Activated CD4-positive, alpha-beta T cell treated with anti-CD3 and anti-CD28 coated beads, Interleukin-2, amount 10 ng/mL, durations not matched to agents 24 days and 14 days (primary cell): Measurements from ENCODE around the gene IARS1. TPM values are rescaled to one million over a fixed set of nuclear protein-coding genes. Genes with fewer than 3 reads are reported as not detected.
A peak's percentile ranks its signal among the peaks of the same experiment; 100 is the strongest.

Experiments
- DNase-seq: peaks from one replicate; pipeline ENCODE4 v3.0.0; 2022
- H3K27ac Mint-ChIP-seq: one replicate; pipeline ENCODE4 v1.8.0; 2022; ENCODE audit warnings: mild to moderate bottlenecking, mixed read lengths
- H3K27me3 Mint-ChIP-seq: one replicate; pipeline ENCODE4 v1.8.0; 2022; ENCODE audit warnings: mixed read lengths
- H3K36me3 Mint-ChIP-seq: one replicate; pipeline ENCODE4 v1.8.0; 2022; ENCODE audit warnings: low read depth, mild to moderate bottlenecking, mixed read lengths
- H3K4me1 Mint-ChIP-seq: one replicate; pipeline ENCODE4 v1.8.0; 2021; ENCODE audit warnings: mixed read lengths
- H3K4me3 Mint-ChIP-seq: one replicate; pipeline ENCODE4 v1.8.0; 2022; ENCODE audit warnings: mild to moderate bottlenecking, moderate library complexity, mixed read lengths
- H3K9me3 Mint-ChIP-seq: one replicate; pipeline ENCODE4 v1.8.0; 2021; ENCODE audit warnings: mixed read lengths
- intact Hi-C: fragments of 100-400 bp; cut with micrococcal nuclease; formaldehyde crosslinking; loops from one replicate; pipeline ENCODE4 v1.15.1; 2023
- total RNA-seq: library from RNA; stranded (reverse); gene quantifications from 2 replicates; pipeline ENCODE4 v1.2.3, GENCODE V29; 2022

The IARS1 gene
- total RNA-seq, 1 donor from 2014 or later = 234 TPM

- Mint-ChIP-seq H3K36me3 (peaks cover 80% of the 10 kb centered on the region), H3K4me3 (no peak overlapping the region), H3K27me3 (no peaks in the 10 kb centered on the region), H3K4me1 (peaks cover 6% of the 10 kb centered on the region), H3K27ac (no peak overlapping the region), H3K9me3 (no peaks in the 10 kb centered on the region)
- no peak for DNase-seq
- intact Hi-C loops = no loop called here
Observed at GRCh38 chr9:92247981-92248380, 45.5 kb downstream of the IARS1 start.

- Mint-ChIP-seq H3K27me3 (no peaks in the 10 kb centered on the region), H3K27ac (no peak overlapping the region), H3K36me3 (peaks cover 82% of the 10 kb centered on the region), H3K4me3 (no peak overlapping the region), H3K9me3 (no peaks in the 10 kb centered on the region), H3K4me1 (peaks cover 6% of the 10 kb centered on the region)
- no peak for DNase-seq
- intact Hi-C loops = no loop called here
Observed at GRCh38 chr9:92247296-92247695, 46.2 kb downstream of the IARS1 start.

- no peak for DNase-seq
- intact Hi-C loops = no loop called here
- peak overlapping the region; percentile 21 for H3K27ac Mint-ChIP-seq
Observed at GRCh38 chr9:92245005-92245797, 48.3 kb downstream of the IARS1 start.

More at GRCh38 chr9:92245005-92245797, 48.3 kb downstream of the IARS1 start:
- peaks cover 85% of the 10 kb centered on the region for H3K36me3 Mint-ChIP-seq
- H3K27me3 Mint-ChIP-seq = no peaks in the 10 kb centered on the region
- peaks cover 6% of the 10 kb centered on the region for H3K4me1 Mint-ChIP-seq
- no peak overlapping the region for H3K4me3 Mint-ChIP-seq
- H3K9me3 Mint-ChIP-seq = no peaks in the 10 kb centered on the region

Other genes starting within 250 kb of the IARS1 start
- 62.5 and 64.9 TPM in 2 replicates for gene SPTLC1, start 178.3 kb downstream of the IARS1 start, total RNA-seq
- gene NOL8, start 31.7 kb upstream of the IARS1 start, total RNA-seq = 84.9 and 90.9 TPM in 2 replicates
- gene CENPP, start 32.3 kb upstream of the IARS1 start, total RNA-seq = 26.9 and 27.5 TPM in 2 replicates
- gene OGN, start 110.9 kb upstream of the IARS1 start, total RNA-seq = not detected in 2 replicates
- not detected in 2 replicates for gene OMD, start 130.8 kb upstream of the IARS1 start, total RNA-seq
- not detected in 2 replicates for gene ASPN, start 188.8 kb upstream of the IARS1 start, total RNA-seq
- gene ECM2, start 242.3 kb upstream of the IARS1 start, total RNA-seq = not detected in 2 replicates